Transverse colon (tissue), 4 donors: ENCODE measurements around the gene KLHL10. TPM values are rescaled to one million over a fixed set of nuclear protein-coding genes. Genes with fewer than 3 reads are reported as not detected.
"Not testable (repeated sequence)": the region's sequence is repeated elsewhere in the genome, so short reads cannot be mapped to it uniquely, and the experiment has no call there.

ENCODE experiments used
- DNase-seq: peaks from one replicate; pipeline ENCODE4 v3.0.0-alpha.2; 2019
- H3K27ac ChIP-seq, 4 donors: fragments of 200-600 bp; sonication (generic); 2 replicates each; pipeline ENCODE4 v1.5.1; 2016 to 2018; ENCODE audit warnings: inconsistent platforms in 4 of 4
- H3K27me3 ChIP-seq: fragments of 200-600 bp; sonication (generic); 2 replicates; pipeline ENCODE4 v1.5.1; 2017; ENCODE audit warnings: inconsistent platforms
- H3K36me3 ChIP-seq, 4 donors: fragments of 200-600 bp; sonication (generic); 2 replicates each; pipeline ENCODE4 v1.5.1; 2017 to 2019; ENCODE audit warnings: inconsistent platforms in 4 of 4
- H3K4me1 ChIP-seq, 4 donors: fragments of 200-600 bp; sonication (generic); 2 replicates each; pipeline ENCODE4 v1.5.1; 2017 to 2020; ENCODE audit warnings: inconsistent platforms in 4 of 4
- H3K4me3 ChIP-seq, 4 donors: fragments of 200-600 bp; sonication (generic); 1 replicate in 1 of 4; 2 replicates in 3 of 4; pipeline versions ENCODE4 v1.5.1 to v1.6.1; 2017 to 2019; ENCODE audit warnings: inconsistent platforms in 4 of 4
- H3K9me3 ChIP-seq, 2 donors: fragments of 200-600 bp; sonication (generic); 2 replicates each; pipeline ENCODE4 v1.5.1; 2017 to 2019; ENCODE audit warnings: inconsistent platforms in 2 of 2
- EP300 ChIP-seq: sonication (generic); formaldehyde crosslinking; IDR thresholded peaks from one replicate; pipeline ENCODE4 v1.6.1; 2017; ENCODE audit warnings: antibody characterized with exemption, low read depth
- POLR2A ChIP-seq: fragments of 450-650 bp; IDR thresholded peaks from one replicate; pipeline ENCODE4 v1.6.1; 2016; ENCODE audit warnings: antibody characterized with exemption, mild to moderate bottlenecking, moderate library complexity
- POLR2AphosphoS5 ChIP-seq, 3 donors: sonication (generic); formaldehyde crosslinking; IDR thresholded peaks; one replicate each; pipeline ENCODE4 v1.6.1; 2016; ENCODE audit warnings: antibody characterized with exemption in 3 of 3
- WGBS, 2 donors: methylation state at CpG; one replicate each; pipeline ENCODE4 v1.1.5; 2018; ENCODE audit warnings: low coverage in 1 of 2; 5-methylcytosine and 5-hydroxymethylcytosine counted together
- in situ Hi-C, 4 donors: fragments of 200-750 bp; cut with MboI; loops; one replicate each; pipeline versions ENCODE4 v1.15.0 to v1.15.1; 2017; ENCODE audit warnings: low sequenced_read_pairs in 3 of 4, low pct_ligation_motif_present in 1 of 4, low pct_unique_long_range_greater_than_20kb in 1 of 4
- intact Hi-C: fragments of 100-400 bp; cut with DNase I; formaldehyde crosslinking; loops from one replicate; pipeline ENCODE4 v1.15.1; 2023; ENCODE audit warnings: low total_unique reads
- total RNA-seq, 4 donors: library from RNA; depleted of rRNA; stranded (reverse); fragments of >200 nt; gene quantifications; one replicate each; pipeline ENCODE4 v1.1.0, GENCODE V29; 2016
- TF ChIP-seq, protein P1 (sequence below), 5 experiments: fragments of 200-600 bp in 3 of 5; fragments of 450-650 bp in 2 of 5; sonication (generic) in 3 of 5; IDR thresholded peaks; 1 replicate in 2 of 5; 2 replicates in 3 of 5; pipeline ENCODE4 v1.5.1; 2016 to 2017; ENCODE audit warnings: antibody characterized with exemption in 5 of 5, inconsistent platforms in 3 of 5, mild to moderate bottlenecking in 2 of 5, moderate library complexity in 1 of 5

The KLHL10 gene
- total RNA-seq, 4 donors from 2014 or later, result 0.32 TPM; not detected in 3

DNA sequence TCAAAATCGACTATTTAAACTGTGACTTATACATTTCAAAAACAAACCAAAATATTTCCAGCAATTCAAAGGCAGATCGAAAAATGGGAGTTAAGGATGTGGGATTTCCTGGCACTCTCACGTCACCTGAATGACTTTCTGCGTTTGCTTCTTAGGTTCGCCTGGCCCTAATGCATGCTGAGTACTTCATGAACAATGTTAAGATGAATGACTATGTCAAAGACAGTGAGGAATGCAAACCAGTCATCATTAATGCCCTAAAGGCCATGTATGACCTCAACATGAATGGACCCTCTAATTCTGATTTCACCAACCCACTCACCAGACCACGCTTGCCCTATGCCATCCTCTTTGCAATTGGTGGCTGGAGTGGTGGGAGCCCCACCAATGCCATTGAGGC lies 7.3 kb downstream of the KLHL10 start:
- no peaks in the 10 kb centered on the region for H3K36me3 ChIP-seq
- H3K9me3 ChIP-seq, result no peaks in the 10 kb centered on the region
- no peak for TF ChIP-seq POLR2A
- TF ChIP-seq POLR2AphosphoS5 (IDR thresholded peaks at IDR 0.05), result no peak
- TF ChIP-seq EP300, result no peak
- TF ChIP-seq, protein P1, sequence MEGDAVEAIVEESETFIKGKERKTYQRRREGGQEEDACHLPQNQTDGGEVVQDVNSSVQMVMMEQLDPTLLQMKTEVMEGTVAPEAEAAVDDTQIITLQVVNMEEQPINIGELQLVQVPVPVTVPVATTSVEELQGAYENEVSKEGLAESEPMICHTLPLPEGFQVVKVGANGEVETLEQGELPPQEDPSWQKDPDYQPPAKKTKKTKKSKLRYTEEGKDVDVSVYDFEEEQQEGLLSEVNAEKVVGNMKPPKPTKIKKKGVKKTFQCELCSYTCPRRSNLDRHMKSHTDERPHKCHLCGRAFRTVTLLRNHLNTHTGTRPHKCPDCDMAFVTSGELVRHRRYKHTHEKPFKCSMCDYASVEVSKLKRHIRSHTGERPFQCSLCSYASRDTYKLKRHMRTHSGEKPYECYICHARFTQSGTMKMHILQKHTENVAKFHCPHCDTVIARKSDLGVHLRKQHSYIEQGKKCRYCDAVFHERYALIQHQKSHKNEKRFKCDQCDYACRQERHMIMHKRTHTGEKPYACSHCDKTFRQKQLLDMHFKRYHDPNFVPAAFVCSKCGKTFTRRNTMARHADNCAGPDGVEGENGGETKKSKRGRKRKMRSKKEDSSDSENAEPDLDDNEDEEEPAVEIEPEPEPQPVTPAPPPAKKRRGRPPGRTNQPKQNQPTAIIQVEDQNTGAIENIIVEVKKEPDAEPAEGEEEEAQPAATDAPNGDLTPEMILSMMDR (IDR thresholded peaks at IDR 0.05), result no peak
- no peak overlapping the region for H3K4me3 ChIP-seq
- intact Hi-C loops (no loop called here), in situ Hi-C loops (no loop called here)
- no peak overlapping the region for H3K27ac ChIP-seq
- peaks cover 0 to 4% (median under 1%) of the 10 kb centered on the region in 4 donors for H3K4me1 ChIP-seq
- DNase-seq, result no peak
- WGBS, 2 donors, result 86 to 91% methylated on average over 4 to 6 of the region's 6 CpGs
- H3K27me3 ChIP-seq, result no peaks in the 10 kb centered on the region

DNA sequence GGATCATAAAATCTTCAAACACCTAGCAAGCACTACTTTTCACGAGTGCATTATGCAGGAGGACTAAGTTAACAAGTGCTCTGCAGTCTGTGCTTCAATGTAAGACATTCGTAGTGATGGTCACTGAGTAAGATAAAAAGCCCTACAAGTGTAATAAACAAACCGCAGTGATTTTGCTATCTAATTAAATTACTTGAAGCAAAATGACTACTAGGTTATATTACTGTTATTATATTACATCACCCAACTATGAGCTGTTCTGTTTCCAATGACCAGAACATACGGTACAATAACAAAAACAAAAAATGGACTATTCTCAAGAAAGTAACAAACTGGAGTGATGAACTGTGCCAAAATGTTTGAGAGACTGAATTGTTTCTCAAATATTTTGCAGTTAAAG lies 11.2 kb downstream of the KLHL10 start:
- H3K4me1 ChIP-seq, result peaks cover 0 to 4% (median 2%) of the 10 kb centered on the region in 4 donors
- no peak overlapping the region for H3K4me3 ChIP-seq
- 35 to 70% methylated on average over 3 to 4 of the region's 4 CpGs for WGBS, 2 donors
- peaks cover 0 to 3% (median 0%) of the 10 kb centered on the region in 4 donors for H3K36me3 ChIP-seq
- DNase-seq, result no peak
- no peak overlapping the region for H3K27ac ChIP-seq
- H3K9me3 ChIP-seq, result no peaks in the 10 kb centered on the region
- intact Hi-C loops (no loop called here), in situ Hi-C loops (no loop called here)
- no peak for TF ChIP-seq POLR2AphosphoS5 (IDR thresholded peaks at IDR 0.05)
- TF ChIP-seq, protein P1 (IDR thresholded peaks at IDR 0.05), result no peak
- TF ChIP-seq EP300, result no peak
- TF ChIP-seq POLR2A, result no peak
- H3K27me3 ChIP-seq, result no peaks in the 10 kb centered on the region

DNA sequence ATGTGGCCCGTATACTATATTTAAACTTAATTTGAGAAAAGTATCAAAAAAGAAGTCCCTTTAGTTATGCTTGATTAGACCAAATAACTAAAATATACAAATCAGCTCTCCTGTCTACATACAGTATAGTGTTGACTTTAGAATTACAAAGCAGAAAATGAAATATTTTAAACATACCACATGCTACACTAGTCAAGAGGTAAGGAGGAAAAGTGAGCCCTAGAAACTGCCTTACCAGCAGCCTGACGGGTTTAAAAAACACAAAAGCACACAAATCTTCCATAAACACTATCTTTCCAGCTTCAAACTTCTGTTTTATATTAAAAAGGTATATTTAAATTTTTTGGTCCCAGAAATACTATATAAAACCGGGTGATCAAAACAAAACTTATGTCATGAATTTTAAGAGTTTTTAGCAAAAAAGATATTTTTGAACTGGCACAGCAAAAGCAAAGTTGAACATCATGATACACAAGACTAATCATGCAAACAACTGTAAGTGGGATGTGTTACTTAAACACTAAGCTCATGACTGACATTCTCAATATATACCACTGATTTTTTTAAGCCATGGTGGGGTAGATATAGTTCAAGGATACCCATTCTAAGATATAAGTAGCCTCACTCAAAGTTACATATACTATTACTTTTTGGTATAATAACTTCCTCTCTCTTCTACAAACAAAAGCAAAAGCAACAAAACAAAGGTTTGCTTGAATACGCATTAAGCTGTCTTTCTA lies 11.8 kb downstream of the KLHL10 start:
- TF ChIP-seq EP300, result no peak
- no peak for DNase-seq
- no peak overlapping the region for H3K4me3 ChIP-seq

DNA sequence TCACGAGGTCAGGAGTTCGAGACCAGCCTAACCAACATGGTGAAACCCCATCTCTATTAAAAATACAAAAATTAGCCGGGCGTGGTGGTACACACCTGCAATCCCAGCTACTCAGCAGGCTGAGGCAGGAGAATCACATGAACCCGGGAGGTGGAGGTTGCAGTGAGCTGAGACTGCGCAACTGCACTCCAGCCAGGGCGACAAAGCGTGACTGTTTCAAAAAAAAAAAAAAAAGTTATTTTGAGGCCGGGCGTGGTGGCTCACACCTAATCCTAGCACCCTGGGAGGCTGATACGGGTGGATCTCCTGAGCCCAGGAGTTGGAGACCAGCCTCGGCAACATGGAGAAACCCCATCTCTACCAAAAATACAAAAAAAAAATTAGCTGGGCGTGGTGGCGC lies 13.8 kb downstream of the KLHL10 start:
- H3K9me3 ChIP-seq, intact Hi-C loops, H3K27me3 ChIP-seq, H3K27ac ChIP-seq, H3K4me3 ChIP-seq, DNase-seq, H3K4me1 ChIP-seq, in situ Hi-C loops: not testable (repeated sequence)
- 90 to 100% methylated on average over 4 to 14 of the region's 14 CpGs for WGBS, 2 donors
- H3K36me3 ChIP-seq, result peaks cover 0 to 17% (median 4%) of the 10 kb centered on the region in 4 donors

More for the DNA sequence above, 11.8 kb downstream of the KLHL10 start:
- Histone ChIP-seq H3K9me3 (no peaks in the 10 kb centered on the region), H3K4me1 (peaks cover 0 to 4% (median 2%) of the 10 kb centered on the region in 4 donors), H3K36me3 (peaks cover 0 to 9% (median 2%) of the 10 kb centered on the region in 4 donors), H3K27ac (no peak overlapping the region), H3K27me3 (no peaks in the 10 kb centered on the region)
- 72 to 74% methylated on average over 4 of the region's 4 CpGs for WGBS, 2 donors
- intact Hi-C loops, result no loop called here
- in situ Hi-C loops, result no loop called here

DNA sequence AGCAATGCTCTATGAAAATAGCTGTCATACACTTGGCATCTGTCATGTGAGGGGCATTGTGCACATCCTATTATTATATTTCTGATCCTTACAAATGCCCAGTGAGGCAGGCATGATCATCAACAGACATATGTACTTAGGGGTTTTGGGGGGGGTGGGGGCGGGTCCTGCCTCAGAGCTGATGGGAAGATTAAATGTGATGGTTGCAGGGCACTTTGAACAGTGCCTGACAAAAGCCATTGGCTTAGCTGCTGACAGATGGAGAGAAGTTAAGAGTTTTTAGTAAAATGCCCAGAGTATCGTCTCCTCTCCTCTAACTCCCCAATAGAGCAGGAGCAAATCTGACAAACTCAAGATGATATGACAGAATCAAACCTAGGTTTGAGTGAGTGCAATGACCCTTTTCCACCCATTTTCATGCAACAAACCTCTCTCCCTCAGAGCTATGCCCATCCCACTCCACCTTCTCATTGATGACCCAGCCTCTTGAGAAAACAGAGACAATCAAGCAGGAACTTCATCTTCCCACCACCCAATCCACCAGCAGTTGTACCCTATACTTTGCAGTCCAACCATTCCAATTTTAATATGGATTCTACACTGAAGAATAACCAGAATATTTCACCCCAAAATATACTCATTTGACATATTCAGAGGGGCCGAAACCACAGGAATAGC lies 22.8 kb downstream of the KLHL10 start:
- Histone ChIP-seq H3K4me1 (peaks cover 12 to 36% (median 18%) of the 10 kb centered on the region in 4 donors), H3K9me3 (no peaks in the 10 kb centered on the region), H3K27me3 (no peaks in the 10 kb centered on the region), H3K4me3 (no peak overlapping the region), H3K36me3 (no peaks in the 10 kb centered on the region), H3K27ac (no peak overlapping the region)
- in situ Hi-C loops (no loop called here), intact Hi-C loops (no loop called here)
- no peak for TF ChIP-seq POLR2A
- TF ChIP-seq, protein P1 (IDR thresholded peaks at IDR 0.05), result no peak
- TF ChIP-seq EP300, result no peak
- TF ChIP-seq POLR2AphosphoS5 (IDR thresholded peaks at IDR 0.05), result no peak
- DNase-seq, result no peak
- 92 to 94% methylated on average over 2 to 3 of the region's 3 CpGs for WGBS, 2 donors
